Common myeloid progenitor, CD34-positive (primary cell): ENCODE data around the gene YAE1.
A peak's percentile ranks its signal among the peaks of the same experiment; 100 is the strongest.

Experiments used
- CTCF ChIA-PET: fragments of 350-600 bp; sonication (Branson Sonifier 250); formaldehyde crosslinking; loops from one replicate; lab custom pipeline; 2021; ENCODE audit warnings: antibody characterized with exemption; lab: Charles Lee
- POLR2A ChIA-PET: fragments of 350-600 bp; sonication (Branson Sonifier 250); formaldehyde crosslinking; loops from one replicate; lab custom pipeline; 2021; ENCODE audit warnings: antibody characterized with exemption; lab: Charles Lee
- DNase-seq, 3 donors: peaks; one replicate each; pipeline versions ENCODE4 v3.0.0 to v3.0.0-alpha.2; 2013
- H3K27ac ChIP-seq, 2 experiments: 1 replicate in 1 of 2; 2 replicates in 1 of 2; pipeline ENCODE4 v1.7.0; 2013; ENCODE audit warnings: inconsistent platforms in 2 of 2, low read length in 2 of 2, mild to moderate bottlenecking in 2 of 2, low read depth in 1 of 2, moderate library complexity in 1 of 2; ENCODE audit not compliant: severe bottlenecking in 2 of 2, insufficient read depth in 1 of 2, poor library complexity in 1 of 2
- H3K27me3 ChIP-seq, 5 experiments: replicated peaks in 2 of 5; 1 replicate in 3 of 5; 2 replicates in 2 of 5; pipeline versions ENCODE4 v1.6.1 to v1.7.0; 2013; ENCODE audit warnings: low read length in 4 of 5, mild to moderate bottlenecking in 2 of 5, moderate library complexity in 2 of 5, inconsistent platforms in 1 of 5; ENCODE audit not compliant: insufficient read depth in 5 of 5, control insufficient read depth in 4 of 5
- H3K36me3 ChIP-seq, 4 experiments: 1 replicate in 2 of 4; 2 replicates in 2 of 4; pipeline versions ENCODE4 v1.6.1 to v1.7.0; 2013; ENCODE audit warnings: low read length in 3 of 4, control low read depth in 1 of 4, mild to moderate bottlenecking in 1 of 4; ENCODE audit not compliant: control insufficient read depth in 4 of 4, insufficient read depth in 4 of 4
- H3K4me1 ChIP-seq, 4 experiments: 1 replicate in 3 of 4; 2 replicates in 1 of 4; pipeline versions ENCODE4 v1.6.1 to v1.7.1; 2013; ENCODE audit warnings: low read length in 3 of 4, mild to moderate bottlenecking in 3 of 4, control low read depth in 1 of 4, inconsistent platforms in 1 of 4, moderate library complexity in 1 of 4; ENCODE audit not compliant: control insufficient read depth in 4 of 4, insufficient read depth in 4 of 4; ENCODE audit errors: control extremely low read depth in 1 of 4
- H3K4me3 ChIP-seq, 7 experiments: 1 replicate in 4 of 7; 2 replicates in 3 of 7; pipeline versions ENCODE4 v1.5.1 to v1.7.0; 2013; ENCODE audit warnings: mild to moderate bottlenecking in 7 of 7, low read length in 6 of 7, moderate library complexity in 6 of 7, inconsistent platforms in 2 of 7, low read depth in 2 of 7, control low read depth in 1 of 7; ENCODE audit not compliant: insufficient read depth in 4 of 7, control insufficient read depth in 1 of 7; ENCODE audit errors: extremely low read depth in 1 of 7
- H3K9me3 ChIP-seq, 5 experiments: 1 replicate in 4 of 5; 2 replicates in 1 of 5; pipeline versions ENCODE4 v1.6.1 to v1.7.1; 2013; ENCODE audit warnings: low read length in 4 of 5, mild to moderate bottlenecking in 2 of 5, inconsistent platforms in 1 of 5, low read depth in 1 of 5, moderate library complexity in 1 of 5; ENCODE audit not compliant: control insufficient read depth in 4 of 5, insufficient read depth in 2 of 5; ENCODE audit errors: control extremely low read depth in 1 of 5
- WGBS: methylation state at CpG from one replicate; pipeline ENCODE4 v1.1.5; 2013; ENCODE audit not compliant: insufficient coverage; 5-methylcytosine and 5-hydroxymethylcytosine counted together

Gene YAE1

GRCh38 chr7:39594988-39595620 is 28.9 kb downstream of the YAE1 start:
- peaks cover 6 to 15% (median 12%) of the 10 kb centered on the region in 4 experiments for H3K4me1 ChIP-seq
- DNase-seq, result no peak
- H3K27ac ChIP-seq, result no peak overlapping the region
- H3K36me3 ChIP-seq, result no peaks in the 10 kb centered on the region
- H3K9me3 ChIP-seq, result peaks cover 0 to 6% (median 0%) of the 10 kb centered on the region in 5 experiments
- ChIA-PET POLR2A (interaction anchor here (0.6 kb wide), 1 partner anchor 11 kb away, joined by 3 read pairs; no protein-coding TSS in a partner anchor), CTCF (interaction anchor here (0.8 to 3.3 kb wide), 4 partner anchors 10 to 27 kb away, joined by 3 to 14 read pairs (median 4); no protein-coding TSS in a partner anchor)
- no peak overlapping the region for H3K4me3 ChIP-seq
- H3K27me3 ChIP-seq, result no peaks in the 10 kb centered on the region
- no CpG with 5 or more reads among the region's 5 CpGs for WGBS

- 100% methylated on average over 1 of the region's 2 CpGs for WGBS
- Histone ChIP-seq H3K9me3 (no peaks in the 10 kb centered on the region), H3K27me3 (no peaks in the 10 kb centered on the region), H3K4me1 (peaks cover 2 to 17% (median 7%) of the 10 kb centered on the region in 4 experiments), H3K36me3 (no peaks in the 10 kb centered on the region), H3K4me3 (no peak overlapping the region), H3K27ac (no peak overlapping the region)
- CTCF ChIA-PET, result interaction anchor here (1.7 to 3.3 kb wide), 2 partner anchors 9 to 20 kb away, joined by 6 to 11 read pairs; no protein-coding TSS in a partner anchor
- POLR2A ChIA-PET, result no interaction called here
- no peak for DNase-seq
These were observed 36.1 kb downstream of the YAE1 start for GRCh38 chr7:39602351-39602750.

GRCh38 chr7:39603924-39604323 is 37.7 kb downstream of the YAE1 start:
- Histone ChIP-seq H3K36me3 (no peaks in the 10 kb centered on the region), H3K27me3 (no peaks in the 10 kb centered on the region), H3K4me1 (peaks cover 4 to 25% (median 10%) of the 10 kb centered on the region in 4 experiments), H3K27ac (no peak overlapping the region), H3K9me3 (no peaks in the 10 kb centered on the region), H3K4me3 (peak overlapping the region in 1 of 7 experiments; percentile 40)
- DNase-seq, result peak in 2 of 3 donors; percentile 37 to 60
- POLR2A ChIA-PET, result interaction anchor here (0.8 kb wide), 1 partner anchor 19 kb away, joined by 3 read pairs; no protein-coding TSS in a partner anchor
- CTCF ChIA-PET, result interaction anchor here (0.7 to 3.3 kb wide), 4 partner anchors 8 to 23 kb away, joined by 3 to 11 read pairs (median 6); no protein-coding TSS in a partner anchor

GRCh38 chr7:39605087-39605486 is 38.9 kb downstream of the YAE1 start:
- Histone ChIP-seq H3K27me3 (no peaks in the 10 kb centered on the region), H3K4me3 (no peak overlapping the region), H3K4me1 (peaks cover 10 to 37% (median 16%) of the 10 kb centered on the region in 4 experiments), H3K27ac (no peak overlapping the region), H3K36me3 (no peaks in the 10 kb centered on the region), H3K9me3 (no peaks in the 10 kb centered on the region)
- CTCF ChIA-PET, result interaction anchor here (1.0 to 3.3 kb wide), 5 partner anchors 9 to 25 kb away, joined by 3 to 11 read pairs (median 6); no protein-coding TSS in a partner anchor
- no peak for DNase-seq
- 100% methylated on average over 1 of the region's 1 CpG for WGBS
- POLR2A ChIA-PET, result no interaction called here

- Histone ChIP-seq H3K4me3 (no peak overlapping the region), H3K4me1 (peaks cover 12 to 41% (median 16%) of the 10 kb centered on the region in 4 experiments), H3K9me3 (no peaks in the 10 kb centered on the region), H3K27ac (no peak overlapping the region), H3K36me3 (no peaks in the 10 kb centered on the region), H3K27me3 (no peaks in the 10 kb centered on the region)
- CTCF ChIA-PET, result interaction anchor here (0.8 to 1.3 kb wide), 2 partner anchors 13 to 17 kb away, joined by 3 read pairs; no protein-coding TSS in a partner anchor
- DNase-seq, result peak in 1 of 3 donors; percentile 47
- POLR2A ChIA-PET, result no interaction called here
- WGBS, result no CpG with 5 or more reads among the region's 2 CpGs
These were observed 40.1 kb downstream of the YAE1 start for GRCh38 chr7:39606352-39606751.

- H3K9me3 ChIP-seq, result no peaks in the 10 kb centered on the region
- no CpG with 5 or more reads among the region's 2 CpGs for WGBS
- CTCF ChIA-PET, result interaction anchor here (0.6 to 1.3 kb wide), 3 partner anchors 13 to 15 kb away, joined by 3 read pairs; no protein-coding TSS in a partner anchor
- H3K4me3 ChIP-seq, result no peak overlapping the region
- no peaks in the 10 kb centered on the region for H3K36me3 ChIP-seq
- H3K27ac ChIP-seq, result no peak overlapping the region
- no peak for DNase-seq
- POLR2A ChIA-PET, result no interaction called here
- no peaks in the 10 kb centered on the region for H3K27me3 ChIP-seq
- H3K4me1 ChIP-seq, result peaks cover 12 to 41% (median 16%) of the 10 kb centered on the region in 4 experiments
These were observed 40.7 kb downstream of the YAE1 start for GRCh38 chr7:39606941-39607340.

- DNase-seq, result no peak
- H3K9me3 ChIP-seq, result no peaks in the 10 kb centered on the region
- no peaks in the 10 kb centered on the region for H3K27me3 ChIP-seq
- no peaks in the 10 kb centered on the region for H3K36me3 ChIP-seq
- H3K27ac ChIP-seq, result no peak overlapping the region
- ChIA-PET POLR2A (interaction anchor here (1.1 kb wide), 1 partner anchor 27 kb away, joined by 3 read pairs; no protein-coding TSS in a partner anchor), CTCF (interaction anchor here (3.1 kb wide), 1 partner anchor 14 kb away, joined by 14 read pairs; no protein-coding TSS in a partner anchor)
- no peak overlapping the region for H3K4me3 ChIP-seq
- H3K4me1 ChIP-seq, result peaks cover 12 to 41% (median 16%) of the 10 kb centered on the region in 4 experiments
- 100% methylated on average over 2 of the region's 2 CpGs for WGBS
These were observed 41.7 kb downstream of the YAE1 start for GRCh38 chr7:39607865-39608264.
